ENCODE results near the gene ZMIZ1.

ZMIZ1 gene

GRCh38 chr10:79239275-79239779 lies 170.6 kb downstream of the ZMIZ1 start:
- peak; percentile 98 for DNase-seq

- DNase-seq: peak; percentile 99
These were observed 171.3 kb downstream of the ZMIZ1 start for GRCh38 chr10:79239924-79240581.

GRCh38 chr10:79241629-79241989 lies 172.8 kb downstream of the ZMIZ1 start:
- DNase-seq: no peak

GRCh38 chr10:79241990-79242619 lies 173.3 kb downstream of the ZMIZ1 start:
- DNase-seq: peak; percentile 84

GRCh38 chr10:79242620-79243152 lies 173.9 kb downstream of the ZMIZ1 start:
- peak; percentile 90 for DNase-seq

GRCh38 chr10:79243181-79244067 lies 174.7 kb downstream of the ZMIZ1 start:
- DNase-seq: peak; percentile 82

- DNase-seq: no peak
These were observed 175.3 kb downstream of the ZMIZ1 start for GRCh38 chr10:79244068-79244442.

GRCh38 chr10:79244841-79245504 lies 176.2 kb downstream of the ZMIZ1 start:
- no peak for DNase-seq

- DNase-seq: no peak
These were observed 176.9 kb downstream of the ZMIZ1 start for GRCh38 chr10:79245539-79246208.

GRCh38 chr10:79246209-79246581 lies 177.4 kb downstream of the ZMIZ1 start:
- DNase-seq: no peak

- DNase-seq: no peak
These were observed 178.0 kb downstream of the ZMIZ1 start for GRCh38 chr10:79246606-79247275.

GRCh38 chr10:79247373-79248137 lies 178.8 kb downstream of the ZMIZ1 start:
- DNase-seq: no peak

- DNase-seq: no peak
These were observed 179.8 kb downstream of the ZMIZ1 start for GRCh38 chr10:79248341-79249185.

GRCh38 chr10:79249186-79250121 lies 180.7 kb downstream of the ZMIZ1 start:
- no peak for DNase-seq

GRCh38 chr10:79250259-79250658 lies 181.5 kb downstream of the ZMIZ1 start:
- DNase-seq: no peak

GRCh38 chr10:79252450-79252849 lies 183.7 kb downstream of the ZMIZ1 start:
- no peak for DNase-seq

- DNase-seq: no peak
These were observed 184.2 kb downstream of the ZMIZ1 start for GRCh38 chr10:79252971-79253370.

- DNase-seq: no peak
These were observed 184.9 kb downstream of the ZMIZ1 start for GRCh38 chr10:79253704-79254103.
